K562 (cell line): Measurements from ENCODE around the gene PPP1R17. TPM values are rescaled to one million over a fixed set of nuclear protein-coding genes. Genes with fewer than 3 reads are reported as not detected.

Experiments used
- ATAC-seq: fragments of 200-7000 bp; cut with Tn5 transposase; 3 replicates; pipeline ENCODE4 v1.9.1; 2020; ENCODE audit warnings: moderate library complexity
- BruUV-seq: library from RNA; stranded (reverse); fragments of 400-500 nt; replicated peaks from 2 replicates; lab custom pipeline; 2021; lab: Mats Ljungman, UMichigan
- CTCF ChIA-PET: fragments of 300-600 bp; formaldehyde crosslinking; extraction: SDS; loops from one replicate; lab custom pipeline; 2021; ENCODE audit warnings: low intra/inter-chr PET ratio; lab: Yijun Ruan, JAX
- POLR2A ChIA-PET: fragments of 300-600, 350-650 bp; sonication (Branson Sonifier 250); formaldehyde crosslinking; extraction: SDS; loops from one replicate; lab custom pipeline; 2021; ENCODE audit warnings: antibody characterized with exemption, inconsistent platforms; lab: Yijun Ruan, JAX
- DNase-seq, 4 experiments: peaks; one replicate each; pipeline versions ENCODE4 v3.0.0 to v3.0.0-alpha.2; 2011 to 2018; ENCODE audit warnings: low spot score in 3 of 4, mixed read lengths in 3 of 4; ENCODE audit errors: extremely low read depth in 1 of 4
- FAIRE-seq: peaks from 2 replicates; lab custom pipeline; 2011; peaks lifted over from hg19 to GRCh38; lab: Jason Lieb, UNC
- H2AFZ ChIP-seq: 2 replicates; pipeline ENCODE4 v1.6.0; 2011; ENCODE audit warnings: low read depth, low read length, control low read depth, inconsistent platforms
- H3K27ac ChIP-seq: fragments of 200-600 bp; 3 replicates; pipeline ENCODE4 v1.8.0; 2011; ENCODE audit warnings: low read depth, mild to moderate bottlenecking, control low read depth, inconsistent platforms, low read length, moderate library complexity, mixed read lengths; ENCODE audit errors: extremely low read depth
- H3K27me3 ChIP-seq, 2 experiments: fragments of 300-600 bp in 1 of 2; 2 replicates in 1 of 2; 3 replicates in 1 of 2; pipeline versions ENCODE4 v1.6.0 to v1.8.0; 2011; ENCODE audit warnings: inconsistent platforms in 2 of 2, low read length in 2 of 2, mild to moderate bottlenecking in 1 of 2, mixed read lengths in 1 of 2, moderate library complexity in 1 of 2; ENCODE audit not compliant: control insufficient read depth in 2 of 2, insufficient read depth in 2 of 2
- H3K36me3 ChIP-seq: fragments of 300-600 bp; 3 replicates; pipeline ENCODE4 v1.8.0; 2011; ENCODE audit warnings: mild to moderate bottlenecking, low read length, inconsistent platforms; ENCODE audit not compliant: control insufficient read depth, insufficient read depth
- H3K4me1 ChIP-seq, 2 experiments: fragments of 200-600 bp in 1 of 2; replicated peaks in 1 of 2; 2 replicates in 1 of 2; 3 replicates in 1 of 2; pipeline versions ENCODE4 v1.5.1 to v1.8.0; 2011; ENCODE audit warnings: inconsistent platforms in 2 of 2, low read length in 2 of 2, mild to moderate bottlenecking in 1 of 2, mixed read lengths in 1 of 2, moderate library complexity in 1 of 2; ENCODE audit not compliant: control insufficient read depth in 2 of 2, insufficient read depth in 2 of 2
- H3K4me2 ChIP-seq: 2 replicates; pipeline ENCODE4 v1.6.1; 2011; ENCODE audit warnings: low read length, control low read depth, inconsistent platforms, mixed read lengths; ENCODE audit not compliant: insufficient read depth
- H3K4me3 ChIP-seq: fragments of 200-600 bp; sonication (generic), shearing (Covaris generic); 2 replicates; pipeline ENCODE4 v1.5.1; 2016; ENCODE audit warnings: control low read depth, inconsistent platforms
- H3K79me2 ChIP-seq: fragments of 200-600 bp; 3 replicates; pipeline ENCODE4 v1.8.0; 2011; ENCODE audit warnings: low read length, inconsistent platforms; ENCODE audit not compliant: control insufficient read depth, insufficient read depth
- H3K9ac ChIP-seq, 2 experiments: 2 replicates each; pipeline versions ENCODE4 v1.6.0 to v1.6.1; 2011; ENCODE audit warnings: low read depth in 2 of 2, low read length in 2 of 2, control low read depth in 1 of 2, inconsistent platforms in 1 of 2, mild to moderate bottlenecking in 1 of 2, mixed read lengths in 1 of 2; ENCODE audit not compliant: insufficient read depth in 1 of 2
- H3K9me1 ChIP-seq: one replicate; pipeline ENCODE4 v1.6.0; 2011; ENCODE audit warnings: inconsistent platforms, mild to moderate bottlenecking, low read length, moderate library complexity; ENCODE audit not compliant: control insufficient read depth, insufficient read depth
- H3K9me3 ChIP-seq: replicated peaks from 2 replicates; pipeline ENCODE4 v1.5.1; 2011; ENCODE audit warnings: low read depth, low read length, inconsistent platforms; ENCODE audit not compliant: control insufficient read depth, insufficient read depth
- H4K20me1 ChIP-seq: replicated peaks from 2 replicates; pipeline ENCODE4 v1.6.1; 2011; ENCODE audit warnings: low read length, inconsistent platforms, mixed read lengths; ENCODE audit not compliant: control insufficient read depth, insufficient read depth
- CREB1 ChIP-seq, 2 experiments: sonication (generic) in 1 of 2; formaldehyde crosslinking in 1 of 2; IDR thresholded peaks; 2 replicates each; pipeline versions ENCODE4 v1.6.1 to v1.8.0; 2012 to 2022; ENCODE audit warnings: inconsistent platforms in 1 of 2, mild to moderate bottlenecking in 1 of 2, missing genetic modification reagents in 1 of 2, moderate library complexity in 1 of 2
- GABPA ChIP-seq: fragments of 200-800 bp; sonication (Bioruptor generic); conservative IDR thresholded peaks from 2 replicates; pipeline ENCODE4 v1.6.1; 2016; ENCODE audit warnings: low read depth, missing genetic modification characterization, missing compliant biosample characterization
- GTF2A2 ChIP-seq: IDR thresholded peaks from 2 replicates; pipeline ENCODE4 v1.6.1; 2016; ENCODE audit warnings: mild to moderate bottlenecking, missing genetic modification characterization, missing compliant biosample characterization
- KLF10 ChIP-seq: fragments of 250-450 bp; sonication (Bioruptor Pico); IDR thresholded peaks from 2 replicates; pipeline ENCODE4 v1.6.1; 2021; ENCODE audit warnings: matching md5 sums
- LARP7 ChIP-seq: fragments of 450-650 bp; IDR thresholded peaks from 2 replicates; pipeline ENCODE4 v1.6.1; 2016
- MBD2 ChIP-seq: sonication (generic); IDR thresholded peaks from 2 replicates; pipeline ENCODE4 v1.6.1; 2016; ENCODE audit warnings: low read depth, borderline replicate concordance
- RUNX1 ChIP-seq: sonication (generic); IDR thresholded peaks from 2 replicates; pipeline ENCODE4 v1.6.1; 2016; ENCODE audit warnings: antibody characterized with exemption, low read depth
- SRSF7 ChIP-seq: fragments of 200-400 bp; formaldehyde crosslinking; optimal IDR thresholded peaks from 2 replicates; pipeline ENCODE3; 2017; ENCODE audit warnings: mild to moderate bottlenecking, low read depth, low read length
- ZNF398 ChIP-seq: fragments of 250-450 bp; sonication (Bioruptor Pico); IDR thresholded peaks from 2 replicates; pipeline ENCODE4 v1.8.0; 2021; ENCODE audit warnings: moderate library complexity, mild to moderate bottlenecking, inconsistent platforms
- ZZZ3 ChIP-seq: fragments of 450-650 bp; IDR thresholded peaks from 2 replicates; pipeline ENCODE4 v1.6.1; 2016; ENCODE audit warnings: antibody characterized with exemption, mild to moderate bottlenecking, moderate library complexity
- WGBS: fragments of 100-300 bp; shearing (Covaris generic); methylation state at CpG from one replicate; pipeline ENCODE4 v1.1.6; 2016; ENCODE audit warnings: low coverage, mixed read lengths; ENCODE audit not compliant: insufficient coverage; ENCODE audit errors: missing lambda C conversion rate; 5-methylcytosine and 5-hydroxymethylcytosine counted together
- in situ Hi-C: fragments of 300-500 bp; cut with MboI; formaldehyde crosslinking; loops from 4 replicates; pipeline ENCODE4 v1.15.0; 2018; ENCODE audit warnings: inconsistent platforms, mixed read lengths
- intact Hi-C: fragments of 100-400 bp; cut with micrococcal nuclease; formaldehyde crosslinking; loops from 2 replicates; pipeline ENCODE4 v1.14.2; 2022
- polyA plus RNA-seq, 8 experiments: library from polyadenylated mRNA; depleted of rRNA in 4 of 8; stranded (reverse) in 5 of 8; unstranded in 3 of 8; fragments of >200 nt; fragmentation: Nextera tagmentation in 2 of 8; fragmentation: Illumina TruSeq in 1 of 8; extraction: Ambion mirVana in 2 of 8; extraction: Trizol in 1 of 8; gene quantifications; 2 replicates each; pipeline versions ENCODE4 v1.2.1 to v1.2.3, GENCODE V29; 2011 to 2014; ENCODE audit warnings: inconsistent platforms in 1 of 8, missing spikeins in 1 of 8
- total RNA-seq, 7 experiments: library from RNA; depleted of rRNA in 6 of 7; stranded (reverse); fragments of >200 nt in 6 of 7; fragmentation: Illumina TruSeq in 2 of 7; extraction: Trizol in 2 of 7; gene quantifications; 2 replicates each; pipeline versions ENCODE4 v1.2.1 to v1.2.3, GENCODE V29; 2011 to 2021; ENCODE audit warnings: low replicate concordance in 1 of 7
- TF ChIP-seq, protein P1 (sequence below): fragments of 450-650 bp; conservative IDR thresholded peaks from 2 replicates; pipeline ENCODE4 v1.6.1; 2016; ENCODE audit warnings: missing genetic modification characterization, low read depth, mild to moderate bottlenecking, missing compliant biosample characterization, moderate library complexity
- TF ChIP-seq, protein P2 (sequence below): sonication (generic); formaldehyde crosslinking; IDR thresholded peaks from 2 replicates; pipeline ENCODE4 v1.8.0; 2022; ENCODE audit warnings: missing genetic modification reagents, mild to moderate bottlenecking, borderline replicate concordance

The PPP1R17 gene
- total and polyA plus RNA-seq, 9 of the 15 experiments (the other 6 are each of a cell fraction or from before 2014, with no cell fraction given): not detected

GRCh38 chr7:31747553-31747952 is 60.5 kb downstream of the PPP1R17 start (continued):
- TF ChIP-seq SRSF7 (no peak), RUNX1 (no peak), GTF2A2 (no peak), ZZZ3 (no peak), ZNF398 (CRISPR knock-in tag) (no peak), KLF10 (CRISPR knock-in tag) (no peak)
- TF ChIP-seq, protein P1, sequence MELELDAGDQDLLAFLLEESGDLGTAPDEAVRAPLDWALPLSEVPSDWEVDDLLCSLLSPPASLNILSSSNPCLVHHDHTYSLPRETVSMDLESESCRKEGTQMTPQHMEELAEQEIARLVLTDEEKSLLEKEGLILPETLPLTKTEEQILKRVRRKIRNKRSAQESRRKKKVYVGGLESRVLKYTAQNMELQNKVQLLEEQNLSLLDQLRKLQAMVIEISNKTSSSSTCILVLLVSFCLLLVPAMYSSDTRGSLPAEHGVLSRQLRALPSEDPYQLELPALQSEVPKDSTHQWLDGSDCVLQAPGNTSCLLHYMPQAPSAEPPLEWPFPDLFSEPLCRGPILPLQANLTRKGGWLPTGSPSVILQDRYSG (tag): no peak

- FAIRE-seq (no peak), ATAC-seq (no peak), DNase-seq (no peak)
- POLR2A ChIA-PET: no interaction called here
- no peak overlapping the region for H3K27ac ChIP-seq
- CTCF ChIA-PET: no interaction called here
- intact Hi-C loops: loop anchor here (10.0 kb wide), 1 partner anchor 417 kb away; no protein-coding TSS in a partner anchor
- no peak overlapping the region for H3K4me3 ChIP-seq
- 0% methylated on average over 1 of the region's 1 CpG for WGBS
- H4K20me1 ChIP-seq: no peaks in the 10 kb centered on the region
- no peaks in the 10 kb centered on the region for H3K27me3 ChIP-seq
- in situ Hi-C loops: loop anchor here (10.0 to 25.0 kb wide), 2 partner anchors 457 to 1039 kb away; no protein-coding TSS in a partner anchor
- H3K9me1 ChIP-seq: no peaks in the 10 kb centered on the region
- H3K9me3 ChIP-seq: no peaks in the 10 kb centered on the region
- H3K4me2 ChIP-seq: no peak overlapping the region
- TF ChIP-seq LARP7 (no peak), CREB1 (IDR thresholded peaks at IDR 0.05) (no peak), CREB1 (CRISPR knock-in tag; IDR thresholded peaks at IDR 0.05) (no peak), MBD2 (no peak), GABPA (tag) (no peak)
- TF ChIP-seq, protein P2, sequence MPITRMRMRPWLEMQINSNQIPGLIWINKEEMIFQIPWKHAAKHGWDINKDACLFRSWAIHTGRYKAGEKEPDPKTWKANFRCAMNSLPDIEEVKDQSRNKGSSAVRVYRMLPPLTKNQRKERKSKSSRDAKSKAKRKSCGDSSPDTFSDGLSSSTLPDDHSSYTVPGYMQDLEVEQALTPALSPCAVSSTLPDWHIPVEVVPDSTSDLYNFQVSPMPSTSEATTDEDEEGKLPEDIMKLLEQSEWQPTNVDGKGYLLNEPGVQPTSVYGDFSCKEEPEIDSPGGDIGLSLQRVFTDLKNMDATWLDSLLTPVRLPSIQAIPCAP (CRISPR knock-in tag): no peak
- no peak overlapping the region for H3K9ac ChIP-seq
- H2AFZ ChIP-seq: no peak overlapping the region
- no peaks in the 10 kb centered on the region for H3K4me1 ChIP-seq
- H3K79me2 ChIP-seq: no peaks in the 10 kb centered on the region
- BruUV-seq: no TSS peak
- H3K36me3 ChIP-seq: no peaks in the 10 kb centered on the region
These were observed 61.1 kb downstream of the PPP1R17 start for GRCh38 chr7:31748084-31748483.
